Measurements from ENCODE around the gene DSCAML1.
A peak's percentile ranks its signal among the peaks of the same experiment; 100 is the strongest.

The DSCAML1 gene

GRCh38 chr11:117591316-117592039, 205.5 kb downstream of the DSCAML1 start:
- no peaks in the 10 kb centered on the region for H3K9me3 ChIP-seq (ENCODE audit: control insufficient read depth, low read length)

GRCh38 chr11:117589063-117589462, 208.0 kb downstream of the DSCAML1 start:
- peaks cover 4% of the 10 kb centered on the region for H3K4me1 ChIP-seq (ENCODE audit: control insufficient read depth, insufficient read depth, low read length)
- no peak overlapping the region for H3K4me3 ChIP-seq (ENCODE audit: low read length)
- H3K9me3 ChIP-seq (ENCODE audit: control insufficient read depth, low read length), result no peaks in the 10 kb centered on the region
- H3K9ac ChIP-seq (ENCODE audit: low read length), result no peak overlapping the region
- no peaks in the 10 kb centered on the region for H3K36me3 ChIP-seq (ENCODE audit: control insufficient read depth, insufficient read depth, low read length, severe bottlenecking)
- no peak for DNase-seq (ENCODE audit: low read depth)
- peaks cover 38% of the 10 kb centered on the region for H3K27me3 ChIP-seq (replicated peaks; ENCODE audit: control insufficient read depth, insufficient read depth, low read length)

More at GRCh38 chr11:117591316-117592039, 205.5 kb downstream of the DSCAML1 start:
- Histone ChIP-seq H3K4me1 (ENCODE audit: control insufficient read depth, insufficient read depth, low read length) (no peaks in the 10 kb centered on the region), H3K27me3 (replicated peaks; ENCODE audit: control insufficient read depth, insufficient read depth, low read length) (peaks cover 50% of the 10 kb centered on the region), H3K9ac (ENCODE audit: low read length) (no peak overlapping the region), H3K4me3 (ENCODE audit: low read length) (no peak overlapping the region), H3K36me3 (ENCODE audit: control insufficient read depth, insufficient read depth, low read length, severe bottlenecking) (no peaks in the 10 kb centered on the region)
- DNase-seq (ENCODE audit: low read depth), result no peak

- Histone ChIP-seq H3K36me3 (ENCODE audit: control insufficient read depth, insufficient read depth, low read length, severe bottlenecking) (no peaks in the 10 kb centered on the region), H3K4me3 (ENCODE audit: low read length) (no peak overlapping the region), H3K9ac (ENCODE audit: low read length) (no peak overlapping the region), H3K27me3 (replicated peaks; ENCODE audit: control insufficient read depth, insufficient read depth, low read length) (peaks cover 37% of the 10 kb centered on the region), H3K4me1 (ENCODE audit: control insufficient read depth, insufficient read depth, low read length) (peaks cover 12% of the 10 kb centered on the region), H3K9me3 (ENCODE audit: control insufficient read depth, low read length) (no peaks in the 10 kb centered on the region)
- no peak for DNase-seq (ENCODE audit: low read depth)
These were observed 208.7 kb downstream of the DSCAML1 start for GRCh38 chr11:117588166-117588810.

GRCh38 chr11:117587416-117587815, 209.6 kb downstream of the DSCAML1 start:
- H3K27me3 ChIP-seq (replicated peaks; ENCODE audit: control insufficient read depth, insufficient read depth, low read length), result peaks cover 37% of the 10 kb centered on the region
- peaks cover 15% of the 10 kb centered on the region for H3K4me1 ChIP-seq (ENCODE audit: control insufficient read depth, insufficient read depth, low read length)
- H3K4me3 ChIP-seq (ENCODE audit: low read length), result no peak overlapping the region
- no peaks in the 10 kb centered on the region for H3K36me3 ChIP-seq (ENCODE audit: control insufficient read depth, insufficient read depth, low read length, severe bottlenecking)
- no peaks in the 10 kb centered on the region for H3K9me3 ChIP-seq (ENCODE audit: control insufficient read depth, low read length)
- no peak for DNase-seq (ENCODE audit: low read depth)
- no peak overlapping the region for H3K9ac ChIP-seq (ENCODE audit: low read length)

- Histone ChIP-seq H3K4me1 (ENCODE audit: control insufficient read depth, insufficient read depth, low read length) (peaks cover 15% of the 10 kb centered on the region), H3K36me3 (ENCODE audit: control insufficient read depth, insufficient read depth, low read length, severe bottlenecking) (no peaks in the 10 kb centered on the region), H3K4me3 (ENCODE audit: low read length) (no peak overlapping the region), H3K27me3 (replicated peaks; ENCODE audit: control insufficient read depth, insufficient read depth, low read length) (peaks cover 35% of the 10 kb centered on the region), H3K9me3 (ENCODE audit: control insufficient read depth, low read length) (no peaks in the 10 kb centered on the region), H3K9ac (ENCODE audit: low read length) (no peak overlapping the region)
- no peak for DNase-seq (ENCODE audit: low read depth)
These were observed 210.6 kb downstream of the DSCAML1 start for GRCh38 chr11:117586392-117586791.

GRCh38 chr11:117585631-117586030, 211.4 kb downstream of the DSCAML1 start:
- Histone ChIP-seq H3K4me3 (ENCODE audit: low read length) (no peak overlapping the region), H3K4me1 (ENCODE audit: control insufficient read depth, insufficient read depth, low read length) (peaks cover 15% of the 10 kb centered on the region), H3K36me3 (ENCODE audit: control insufficient read depth, insufficient read depth, low read length, severe bottlenecking) (no peaks in the 10 kb centered on the region), H3K9ac (ENCODE audit: low read length) (no peak overlapping the region), H3K27me3 (replicated peaks; ENCODE audit: control insufficient read depth, insufficient read depth, low read length) (peaks cover 32% of the 10 kb centered on the region), H3K9me3 (ENCODE audit: control insufficient read depth, low read length) (no peaks in the 10 kb centered on the region)
- DNase-seq (ENCODE audit: low read depth), result no peak

GRCh38 chr11:117584056-117584830, 212.8 kb downstream of the DSCAML1 start:
- Histone ChIP-seq H3K4me1 (ENCODE audit: control insufficient read depth, insufficient read depth, low read length) (peaks cover 15% of the 10 kb centered on the region), H3K9ac (ENCODE audit: low read length) (no peak overlapping the region), H3K4me3 (ENCODE audit: low read length) (peak overlapping the region; percentile 16), H3K36me3 (ENCODE audit: control insufficient read depth, insufficient read depth, low read length, severe bottlenecking) (no peaks in the 10 kb centered on the region), H3K9me3 (ENCODE audit: control insufficient read depth, low read length) (no peaks in the 10 kb centered on the region), H3K27me3 (replicated peaks; ENCODE audit: control insufficient read depth, insufficient read depth, low read length) (peaks cover 22% of the 10 kb centered on the region)
- no peak for DNase-seq (ENCODE audit: low read depth)

GRCh38 chr11:117583063-117583801, 213.8 kb downstream of the DSCAML1 start:
- no peaks in the 10 kb centered on the region for H3K9me3 ChIP-seq (ENCODE audit: control insufficient read depth, low read length)
- H3K27me3 ChIP-seq (replicated peaks; ENCODE audit: control insufficient read depth, insufficient read depth, low read length), result peaks cover 26% of the 10 kb centered on the region
- DNase-seq (ENCODE audit: low read depth), result no peak
- peaks cover 15% of the 10 kb centered on the region for H3K4me1 ChIP-seq (ENCODE audit: control insufficient read depth, insufficient read depth, low read length)
- H3K9ac ChIP-seq (ENCODE audit: low read length), result no peak overlapping the region
- no peaks in the 10 kb centered on the region for H3K36me3 ChIP-seq (ENCODE audit: control insufficient read depth, insufficient read depth, low read length, severe bottlenecking)
- peak overlapping the region; percentile 16 for H3K4me3 ChIP-seq (ENCODE audit: low read length)

GRCh38 chr11:117582433-117582832, 214.6 kb downstream of the DSCAML1 start:
- H3K4me3 ChIP-seq (ENCODE audit: low read length), result no peak overlapping the region
- no peak for DNase-seq (ENCODE audit: low read depth)
- peaks cover 21% of the 10 kb centered on the region for H3K27me3 ChIP-seq (replicated peaks; ENCODE audit: control insufficient read depth, insufficient read depth, low read length)
- H3K9ac ChIP-seq (ENCODE audit: low read length), result no peak overlapping the region
- H3K4me1 ChIP-seq (ENCODE audit: control insufficient read depth, insufficient read depth, low read length), result peaks cover 15% of the 10 kb centered on the region
- H3K36me3 ChIP-seq (ENCODE audit: control insufficient read depth, insufficient read depth, low read length, severe bottlenecking), result no peaks in the 10 kb centered on the region
- no peaks in the 10 kb centered on the region for H3K9me3 ChIP-seq (ENCODE audit: control insufficient read depth, low read length)

GRCh38 chr11:117580866-117581265, 216.2 kb downstream of the DSCAML1 start:
- Histone ChIP-seq H3K9ac (ENCODE audit: low read length) (no peak overlapping the region), H3K4me3 (ENCODE audit: low read length) (no peak overlapping the region), H3K4me1 (ENCODE audit: control insufficient read depth, insufficient read depth, low read length) (peaks cover 15% of the 10 kb centered on the region), H3K27me3 (replicated peaks; ENCODE audit: control insufficient read depth, insufficient read depth, low read length) (peaks cover 10% of the 10 kb centered on the region), H3K9me3 (ENCODE audit: control insufficient read depth, low read length) (no peaks in the 10 kb centered on the region), H3K36me3 (ENCODE audit: control insufficient read depth, insufficient read depth, low read length, severe bottlenecking) (no peaks in the 10 kb centered on the region)
- DNase-seq (ENCODE audit: low read depth), result no peak

GRCh38 chr11:117579161-117579560, 217.9 kb downstream of the DSCAML1 start:
- peaks cover 10% of the 10 kb centered on the region for H3K27me3 ChIP-seq (replicated peaks; ENCODE audit: control insufficient read depth, insufficient read depth, low read length)
- no peak for DNase-seq (ENCODE audit: low read depth)
- no peaks in the 10 kb centered on the region for H3K9me3 ChIP-seq (ENCODE audit: control insufficient read depth, low read length)

More at GRCh38 chr11:117579161-117579560, 217.9 kb downstream of the DSCAML1 start:
- Histone ChIP-seq H3K9ac (ENCODE audit: low read length) (no peak overlapping the region), H3K4me1 (ENCODE audit: control insufficient read depth, insufficient read depth, low read length) (peaks cover 12% of the 10 kb centered on the region), H3K4me3 (ENCODE audit: low read length) (no peak overlapping the region), H3K36me3 (ENCODE audit: control insufficient read depth, insufficient read depth, low read length, severe bottlenecking) (no peaks in the 10 kb centered on the region)

Measured in adipocyte (in vitro differentiated cells).